Measurements from ENCODE around the gene NPIPB8. TPM values are rescaled to one million over a fixed set of nuclear protein-coding genes. Genes with fewer than 3 reads are reported as not detected.
"Not testable (repeated sequence)": the region's sequence is repeated elsewhere in the genome, so short reads cannot be mapped to it uniquely, and the experiment has no call there.

Gene NPIPB8
- not detected for total RNA-seq (ENCODE audit: unreplicated experiment)
- long read RNA-seq = 0 reads

DNA sequence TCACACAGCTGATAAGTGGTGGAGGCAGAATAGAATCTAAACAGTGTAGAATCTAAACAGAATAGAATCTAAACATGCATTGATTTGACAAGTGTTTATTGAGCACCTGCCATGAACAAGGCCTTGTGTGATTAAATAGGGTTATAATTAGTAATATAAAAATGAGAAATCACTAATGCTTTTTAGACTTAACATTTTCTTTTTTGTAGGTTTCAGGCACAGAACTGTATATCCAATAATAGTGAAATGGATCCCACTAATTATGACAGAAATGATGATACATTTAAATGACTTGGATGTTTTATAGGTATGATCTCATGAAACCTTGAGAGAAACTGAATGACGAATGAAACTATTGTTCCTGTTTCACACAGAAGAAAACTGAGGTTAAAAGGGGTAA, at the start of gene NPIPB8:
Gene NPIPB8, plus strand, starts transcription at position 301 of the 400 bp plus-strand sequence. CDS start 296 bp downstream, outside the sequence.
- not testable (repeated sequence) for H3K9me3 Mint-ChIP-seq (ENCODE audit: unreplicated experiment); H3K36me3 Mint-ChIP-seq (ENCODE audit: unreplicated experiment); H3K4me3 Mint-ChIP-seq (ENCODE audit: unreplicated experiment); DNase-seq; H3K27ac Mint-ChIP-seq (ENCODE audit: unreplicated experiment); H3K27me3 Mint-ChIP-seq (ENCODE audit: unreplicated experiment); H3K4me1 Mint-ChIP-seq (ENCODE audit: low read depth, unreplicated experiment)

DNA sequence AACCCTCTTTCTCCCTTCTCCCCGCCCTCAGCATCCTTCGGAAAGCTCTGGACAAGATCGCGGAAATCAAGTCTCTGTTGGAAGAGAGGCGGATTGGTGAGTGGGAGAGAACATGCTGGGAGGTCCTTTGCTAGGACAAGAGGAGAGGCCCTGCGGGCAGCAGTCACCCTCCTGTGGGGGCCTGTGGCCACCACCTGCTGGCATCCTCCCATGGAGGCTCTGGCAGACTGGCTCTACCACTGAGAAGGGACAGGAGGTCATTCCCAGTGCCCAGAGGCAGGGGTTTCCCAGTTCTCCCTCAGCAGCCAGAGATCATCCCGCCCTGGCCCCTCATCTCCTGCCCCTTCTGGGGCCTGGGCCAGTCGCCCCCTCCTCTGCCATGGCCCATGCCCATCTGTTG, 48.8 kb upstream of the NPIPB8 start:
- no peaks in the 10 kb centered on the region for H3K4me1 Mint-ChIP-seq (ENCODE audit: low read depth, unreplicated experiment)
- H3K36me3 Mint-ChIP-seq (ENCODE audit: unreplicated experiment) = no peaks in the 10 kb centered on the region
- peaks cover 4% of the 10 kb centered on the region for H3K9me3 Mint-ChIP-seq (ENCODE audit: unreplicated experiment)
- no peak overlapping the region for H3K27ac Mint-ChIP-seq (ENCODE audit: unreplicated experiment)
- H3K4me3 Mint-ChIP-seq (ENCODE audit: unreplicated experiment) = no peak overlapping the region
- TF ChIP-seq, protein P1, sequence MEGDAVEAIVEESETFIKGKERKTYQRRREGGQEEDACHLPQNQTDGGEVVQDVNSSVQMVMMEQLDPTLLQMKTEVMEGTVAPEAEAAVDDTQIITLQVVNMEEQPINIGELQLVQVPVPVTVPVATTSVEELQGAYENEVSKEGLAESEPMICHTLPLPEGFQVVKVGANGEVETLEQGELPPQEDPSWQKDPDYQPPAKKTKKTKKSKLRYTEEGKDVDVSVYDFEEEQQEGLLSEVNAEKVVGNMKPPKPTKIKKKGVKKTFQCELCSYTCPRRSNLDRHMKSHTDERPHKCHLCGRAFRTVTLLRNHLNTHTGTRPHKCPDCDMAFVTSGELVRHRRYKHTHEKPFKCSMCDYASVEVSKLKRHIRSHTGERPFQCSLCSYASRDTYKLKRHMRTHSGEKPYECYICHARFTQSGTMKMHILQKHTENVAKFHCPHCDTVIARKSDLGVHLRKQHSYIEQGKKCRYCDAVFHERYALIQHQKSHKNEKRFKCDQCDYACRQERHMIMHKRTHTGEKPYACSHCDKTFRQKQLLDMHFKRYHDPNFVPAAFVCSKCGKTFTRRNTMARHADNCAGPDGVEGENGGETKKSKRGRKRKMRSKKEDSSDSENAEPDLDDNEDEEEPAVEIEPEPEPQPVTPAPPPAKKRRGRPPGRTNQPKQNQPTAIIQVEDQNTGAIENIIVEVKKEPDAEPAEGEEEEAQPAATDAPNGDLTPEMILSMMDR (IDR thresholded peaks at IDR 0.05; ENCODE audit: partially characterized antibody, unreplicated experiment) = no peak
- H3K27me3 Mint-ChIP-seq (ENCODE audit: unreplicated experiment) = peaks cover 4% of the 10 kb centered on the region
- DNase-seq = no peak

DNA sequence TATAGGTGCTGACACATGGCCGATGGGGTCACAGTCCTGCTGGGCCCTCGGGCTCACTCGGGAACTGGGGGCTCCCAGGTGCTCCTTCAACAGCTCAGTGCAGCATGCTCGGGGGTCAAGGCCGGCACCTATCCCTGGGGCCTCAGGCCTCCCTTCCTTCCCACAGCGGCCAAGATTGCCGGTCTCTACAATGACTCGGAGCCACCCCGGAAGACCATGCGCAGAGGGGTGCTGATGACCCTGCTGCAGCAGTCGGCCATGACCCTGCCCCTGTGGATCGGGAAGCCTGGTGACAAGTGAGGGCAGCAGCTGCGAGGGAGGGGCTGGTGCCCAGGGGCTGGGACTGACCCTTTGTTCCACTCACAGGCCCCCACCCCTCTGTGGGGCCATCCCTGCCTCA, 47.9 kb upstream of the NPIPB8 start:
- Mint-ChIP-seq H3K27ac (ENCODE audit: unreplicated experiment) (no peak overlapping the region), H3K4me1 (ENCODE audit: low read depth, unreplicated experiment) (no peaks in the 10 kb centered on the region), H3K9me3 (ENCODE audit: unreplicated experiment) (peaks cover 4% of the 10 kb centered on the region), H3K36me3 (ENCODE audit: unreplicated experiment) (no peaks in the 10 kb centered on the region), H3K4me3 (ENCODE audit: unreplicated experiment) (no peak overlapping the region), H3K27me3 (ENCODE audit: unreplicated experiment) (peaks cover 4% of the 10 kb centered on the region)
- DNase-seq = no peak
- TF ChIP-seq, protein P1 (IDR thresholded peaks at IDR 0.05; ENCODE audit: partially characterized antibody, unreplicated experiment) = no peak

DNA sequence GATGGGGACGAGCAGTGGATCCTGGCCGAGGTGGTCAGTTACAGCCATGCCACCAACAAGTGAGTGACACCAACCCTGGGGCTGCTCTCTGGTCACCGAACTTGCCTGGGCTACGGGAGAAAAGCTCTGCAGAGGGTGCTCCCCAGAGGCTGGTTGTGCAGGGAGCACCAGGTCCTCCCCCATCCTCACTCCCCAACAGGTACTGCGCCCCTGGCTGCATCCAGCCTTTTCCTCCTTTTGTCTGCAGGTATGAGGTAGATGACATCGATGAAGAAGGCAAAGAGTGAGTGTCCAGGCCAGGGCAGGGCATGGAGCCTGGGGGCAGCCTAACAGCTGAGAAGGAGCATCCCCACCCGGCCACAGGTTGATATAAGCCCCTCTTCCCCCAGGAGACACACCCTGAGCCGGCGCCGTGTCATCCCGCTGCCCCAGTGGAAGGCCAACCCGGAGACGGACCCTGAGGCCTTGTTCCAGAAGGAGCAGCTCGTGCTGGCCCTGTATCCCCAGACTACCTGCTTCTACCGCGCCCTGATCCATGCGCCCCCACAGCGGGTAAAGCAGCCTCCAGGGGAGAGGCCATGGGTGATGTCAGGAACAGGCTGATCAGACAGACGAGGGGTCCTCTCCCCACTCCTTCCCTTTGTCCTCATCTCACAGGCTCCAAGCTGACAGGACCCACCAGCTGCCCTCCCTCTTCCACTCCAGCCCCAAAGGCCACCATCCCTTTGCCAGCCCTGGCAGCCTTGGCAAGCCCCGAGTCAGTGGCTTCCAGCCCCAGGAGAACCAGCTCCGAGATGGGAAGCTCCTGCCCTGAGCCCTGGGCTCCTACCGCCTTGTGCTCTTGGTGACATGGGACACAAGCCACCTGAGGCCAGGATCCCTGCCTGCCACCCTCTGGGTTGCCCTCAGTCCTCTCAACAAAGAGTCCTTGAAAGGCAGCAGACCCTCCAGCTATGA, 47.2 kb upstream of the NPIPB8 start:
- Mint-ChIP-seq H3K4me1 (ENCODE audit: low read depth, unreplicated experiment) (no peaks in the 10 kb centered on the region), H3K4me3 (ENCODE audit: unreplicated experiment) (no peak overlapping the region), H3K36me3 (ENCODE audit: unreplicated experiment) (no peaks in the 10 kb centered on the region), H3K9me3 (ENCODE audit: unreplicated experiment) (peaks cover 4% of the 10 kb centered on the region), H3K27ac (ENCODE audit: unreplicated experiment) (no peak overlapping the region), H3K27me3 (ENCODE audit: unreplicated experiment) (peaks cover 4% of the 10 kb centered on the region)
- DNase-seq = no peak
- TF ChIP-seq, protein P1 (IDR thresholded peaks at IDR 0.05; ENCODE audit: partially characterized antibody, unreplicated experiment) = no peak

DNA sequence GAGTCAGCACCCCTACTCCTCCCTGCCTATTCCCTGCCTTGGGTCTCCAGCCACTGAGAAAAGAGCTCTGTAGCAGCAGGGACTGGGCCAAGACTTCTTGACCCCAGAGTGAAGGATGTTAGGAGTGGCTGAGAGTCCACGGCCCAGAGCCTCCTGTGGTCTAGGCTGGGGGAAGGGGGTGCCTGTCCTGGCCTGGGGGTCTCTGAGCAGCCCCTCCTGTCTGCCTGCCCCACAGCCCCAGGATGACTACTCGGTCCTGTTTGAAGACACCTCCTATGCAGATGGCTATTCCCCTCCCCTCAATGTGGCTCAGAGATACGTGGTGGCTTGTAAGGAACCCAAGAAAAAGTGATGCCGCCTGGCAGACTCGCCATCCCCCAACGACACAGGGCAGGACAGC, 46.5 kb upstream of the NPIPB8 start:
- H3K4me1 Mint-ChIP-seq (ENCODE audit: low read depth, unreplicated experiment) = no peaks in the 10 kb centered on the region
- H3K4me3 Mint-ChIP-seq (ENCODE audit: unreplicated experiment) = no peak overlapping the region
- H3K27ac Mint-ChIP-seq (ENCODE audit: unreplicated experiment) = no peak overlapping the region
- TF ChIP-seq, protein P1 (IDR thresholded peaks at IDR 0.05; ENCODE audit: partially characterized antibody, unreplicated experiment) = no peak
- DNase-seq = no peak
- no peaks in the 10 kb centered on the region for H3K36me3 Mint-ChIP-seq (ENCODE audit: unreplicated experiment)
- H3K27me3 Mint-ChIP-seq (ENCODE audit: unreplicated experiment) = peaks cover 4% of the 10 kb centered on the region
- H3K9me3 Mint-ChIP-seq (ENCODE audit: unreplicated experiment) = peaks cover 4% of the 10 kb centered on the region

Measured in glutamatergic neuron (in vitro differentiated cells).